ENCODE measurements around the gene TBCEL.

Gene TBCEL

GRCh38 chr11:121023848-121024751 lies at the start of gene TBCEL:
Gene TBCEL (plus strand): TSS chr11:121024102. CDS start chr11:121045691, 21,589 bp downstream.
- peak within 1 kb of the TSS; percentile 89 for H3K4me3 ChIP-seq (ENCODE audit: low read depth, low read length)
- DNase-seq (ENCODE audit: low read depth), result peak; percentile 53

GRCh38 chr11:120974466-120974865 lies 49.4 kb upstream of the TBCEL start:
- no peak for DNase-seq (ENCODE audit: low read depth)
- H3K4me3 ChIP-seq (ENCODE audit: low read depth, low read length), result no peak overlapping the region

GRCh38 chr11:120974965-120975364 lies 48.9 kb upstream of the TBCEL start:
- no peak overlapping the region for H3K4me3 ChIP-seq (ENCODE audit: low read depth, low read length)
- no peak for DNase-seq (ENCODE audit: low read depth)

GRCh38 chr11:120977266-120978137 lies 46.4 kb upstream of the TBCEL start:
- no peak overlapping the region for H3K4me3 ChIP-seq (ENCODE audit: low read depth, low read length)
- DNase-seq (ENCODE audit: low read depth), result no peak

- no peak for DNase-seq (ENCODE audit: low read depth)
- H3K4me3 ChIP-seq (ENCODE audit: low read depth, low read length), result no peak overlapping the region
Observed at GRCh38 chr11:120978701-120979100, 45.2 kb upstream of the TBCEL start.

- DNase-seq (ENCODE audit: low read depth), result peak; percentile 12
- peak overlapping the region; percentile 46 for H3K4me3 ChIP-seq (ENCODE audit: low read depth, low read length)
Observed at GRCh38 chr11:120985718-120986569, 38.0 kb upstream of the TBCEL start.

- no peak overlapping the region for H3K4me3 ChIP-seq (ENCODE audit: low read depth, low read length)
- DNase-seq (ENCODE audit: low read depth), result no peak
Observed at GRCh38 chr11:120988603-120989002, 35.3 kb upstream of the TBCEL start.

GRCh38 chr11:120991830-120992686 lies 31.8 kb upstream of the TBCEL start:
- DNase-seq (ENCODE audit: low read depth), result no peak
- H3K4me3 ChIP-seq (ENCODE audit: low read depth, low read length), result no peak overlapping the region

GRCh38 chr11:120994091-120994859 lies 29.6 kb upstream of the TBCEL start:
- no peak overlapping the region for H3K4me3 ChIP-seq (ENCODE audit: low read depth, low read length)
- no peak for DNase-seq (ENCODE audit: low read depth)

- H3K4me3 ChIP-seq (ENCODE audit: low read depth, low read length), result no peak overlapping the region
- DNase-seq (ENCODE audit: low read depth), result no peak
Observed at GRCh38 chr11:120995184-120995583, 28.7 kb upstream of the TBCEL start.

GRCh38 chr11:120996973-120997372 lies 26.9 kb upstream of the TBCEL start:
- no peak overlapping the region for H3K4me3 ChIP-seq (ENCODE audit: low read depth, low read length)

GRCh38 chr11:120998581-120998980 lies 25.3 kb upstream of the TBCEL start:
- H3K4me3 ChIP-seq (ENCODE audit: low read depth, low read length), result no peak overlapping the region
- no peak for DNase-seq (ENCODE audit: low read depth)

More at GRCh38 chr11:120996973-120997372, 26.9 kb upstream of the TBCEL start:
- no peak for DNase-seq (ENCODE audit: low read depth)

- no peak for DNase-seq (ENCODE audit: low read depth)
Observed at GRCh38 chr11:121004206-121004840, 19.6 kb upstream of the TBCEL start.

GRCh38 chr11:121006922-121007321 lies 17.0 kb upstream of the TBCEL start:
- H3K4me3 ChIP-seq (ENCODE audit: low read depth, low read length), result no peak overlapping the region
- no peak for DNase-seq (ENCODE audit: low read depth)

More at GRCh38 chr11:121004206-121004840, 19.6 kb upstream of the TBCEL start:
- no peak overlapping the region for H3K4me3 ChIP-seq (ENCODE audit: low read depth, low read length)

- no peak overlapping the region for H3K4me3 ChIP-seq (ENCODE audit: low read depth, low read length)
- no peak for DNase-seq (ENCODE audit: low read depth)
Observed at GRCh38 chr11:121008551-121008950, 15.4 kb upstream of the TBCEL start.

- no peak overlapping the region for H3K4me3 ChIP-seq (ENCODE audit: low read depth, low read length)
- DNase-seq (ENCODE audit: low read depth), result no peak
Observed at GRCh38 chr11:121012091-121012490, 11.8 kb upstream of the TBCEL start.

- DNase-seq (ENCODE audit: low read depth), result no peak
- no peak overlapping the region for H3K4me3 ChIP-seq (ENCODE audit: low read depth, low read length)
Observed at GRCh38 chr11:121018746-121019145, 5.2 kb upstream of the TBCEL start.

All from skeletal muscle cell (primary cell).